Immature natural killer cell (primary cell): ENCODE data around the gene RBAK. TPM values are rescaled to one million over a fixed set of nuclear protein-coding genes. Genes with fewer than 3 reads are reported as not detected.
"Not testable (repeated sequence)": the region's sequence is repeated elsewhere in the genome, so short reads cannot be mapped to it uniquely, and the experiment has no call there.

Experiments used
- DNase-seq, 3 donors: peaks; one replicate each; pipeline ENCODE4 v3.0.0; 2022; ENCODE audit warnings: mixed read lengths in 1 of 3
- H3K27ac Mint-ChIP-seq, 6 donors: one replicate each; pipeline ENCODE4 v1.8.0; 2020; ENCODE audit warnings: mixed read lengths in 6 of 6, mild to moderate bottlenecking in 5 of 6, inconsistent platforms in 4 of 6, moderate library complexity in 3 of 6
- H3K27me3 Mint-ChIP-seq, 3 donors: one replicate each; pipeline ENCODE4 v1.8.0; 2020 to 2021; ENCODE audit warnings: low read depth in 3 of 3, mild to moderate bottlenecking in 3 of 3, mixed read lengths in 3 of 3, moderate library complexity in 3 of 3, inconsistent platforms in 1 of 3
- H3K36me3 Mint-ChIP-seq, 3 donors: one replicate each; pipeline ENCODE4 v1.8.0; 2020; ENCODE audit warnings: mixed read lengths in 3 of 3, inconsistent platforms in 2 of 3, mild to moderate bottlenecking in 2 of 3
- H3K4me1 Mint-ChIP-seq, 2 donors: one replicate each; pipeline ENCODE4 v1.8.0; 2020; ENCODE audit warnings: inconsistent platforms in 2 of 2, mild to moderate bottlenecking in 2 of 2, mixed read lengths in 2 of 2, moderate library complexity in 1 of 2
- H3K4me3 Mint-ChIP-seq, 5 donors: one replicate each; pipeline ENCODE4 v1.8.0; 2020; ENCODE audit warnings: mild to moderate bottlenecking in 5 of 5, mixed read lengths in 5 of 5, inconsistent platforms in 3 of 5, moderate library complexity in 3 of 5
- H3K9me3 Mint-ChIP-seq, 6 donors: one replicate each; pipeline ENCODE4 v1.8.0; 2020; ENCODE audit warnings: mild to moderate bottlenecking in 6 of 6, mixed read lengths in 6 of 6, inconsistent platforms in 4 of 6, moderate library complexity in 3 of 6
- polyA plus RNA-seq, 3 donors: library from polyadenylated mRNA; unstranded; fragments of 300-500 nt; fragmentation: Illumina TruSeq; gene quantifications; one replicate each; pipeline ENCODE4 v1.2.3, GENCODE V29; 2021

The RBAK gene
- polyA plus RNA-seq, result 1 to 10 TPM in 2 of 3 donors, under 1 TPM in 1; 0.46 to 4.1 (median 1.8) TPM

DNA sequence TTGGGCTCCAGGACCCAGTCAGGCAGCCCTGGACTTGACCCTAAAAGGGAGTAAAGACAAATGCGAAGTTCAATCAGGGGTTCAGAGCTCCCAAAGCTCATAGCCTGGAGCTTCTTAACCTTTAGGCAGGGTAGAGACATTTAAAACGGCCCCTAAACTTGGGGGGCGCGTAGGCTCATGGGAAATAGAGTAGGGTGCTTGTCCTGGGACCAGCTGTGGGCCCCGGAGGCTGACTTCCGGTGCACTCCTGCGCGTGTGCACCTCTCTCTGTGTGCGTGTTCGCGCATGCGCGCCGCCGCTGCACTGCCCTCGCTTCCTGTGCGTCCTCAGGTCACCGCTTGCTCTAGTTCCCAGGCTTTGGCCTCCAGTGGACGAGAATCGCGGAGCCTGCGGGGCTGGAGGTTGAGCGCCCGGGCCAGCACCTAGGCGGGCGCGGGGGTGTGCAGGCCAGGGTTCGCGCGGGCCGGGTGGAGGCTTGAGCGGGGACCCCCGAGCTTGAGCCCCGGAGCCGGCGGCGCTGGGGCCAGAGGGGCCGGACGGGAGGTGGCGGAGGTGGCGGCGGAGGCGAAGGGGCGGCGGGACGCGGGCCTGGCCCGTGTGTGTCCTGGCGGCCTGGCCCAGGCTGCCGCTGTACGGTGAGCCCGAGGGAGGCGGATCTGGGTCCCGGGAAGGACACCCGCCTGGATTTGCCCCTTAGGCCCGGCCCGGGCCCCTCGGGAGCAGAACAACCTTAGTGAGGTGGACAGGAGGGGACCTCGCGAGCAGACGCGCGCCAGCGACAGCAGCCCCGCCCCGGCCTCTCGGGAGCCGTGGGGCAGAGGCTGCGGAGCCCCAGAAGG lies at the start of gene RBAK:
TSS of gene RBAK (plus strand) at position 303 of the 839 bp plus-strand sequence. CDS start 2,217 bp downstream, outside the sequence.
- peak within 1 kb of the TSS; percentile 88 to 95 (median 94) for H3K27ac Mint-ChIP-seq
- H3K4me3 Mint-ChIP-seq, result peak within 1 kb of the TSS; percentile 86 to 94 (median 90)
- peaks cover 14 to 24% (median 23%) of the 10 kb centered on the region in 3 donors for H3K36me3 Mint-ChIP-seq
- H3K27me3 Mint-ChIP-seq, result peaks cover 4 to 10% (median 7%) of the 10 kb centered on the region in 3 donors
- peak; percentile 90 to 93 (median 92) for DNase-seq
- peaks cover 29 to 49% of the 10 kb centered on the region in 2 donors for H3K4me1 Mint-ChIP-seq
- peaks cover 0 to 5% (median under 1%) of the 10 kb centered on the region in 6 donors for H3K9me3 Mint-ChIP-seq

DNA sequence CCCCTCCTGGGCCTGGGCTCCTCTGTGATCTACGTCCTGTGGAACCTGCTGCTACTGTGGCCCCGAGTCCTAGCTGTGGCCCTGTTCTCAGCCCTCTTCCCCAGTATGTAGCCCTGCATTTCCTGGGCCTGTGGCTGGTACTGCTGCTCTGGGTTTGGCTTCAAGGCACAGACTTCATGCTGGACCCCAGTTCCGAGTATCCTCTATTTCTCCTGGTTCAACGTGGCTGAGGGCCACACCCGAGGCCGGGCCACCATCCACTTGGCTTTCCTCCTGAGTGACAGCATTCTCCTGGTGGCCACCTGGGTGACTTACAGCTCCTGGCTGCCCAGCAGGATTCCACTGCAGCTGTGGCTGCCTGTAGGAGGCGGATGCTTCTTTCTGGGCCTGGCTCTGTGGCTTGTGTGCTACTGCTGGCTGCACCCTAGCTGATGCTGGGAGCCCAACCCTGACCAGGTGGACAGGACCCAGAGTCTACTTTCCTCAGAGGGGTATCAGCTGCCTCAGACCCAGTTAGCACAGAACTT lies 48.9 kb upstream of the RBAK start:
- Mint-ChIP-seq H3K36me3 (peaks cover 4 to 24% (median 10%) of the 10 kb centered on the region in 3 donors), H3K27me3 (peaks cover 2% of the 10 kb centered on the region in 3 donors), H3K27ac (no peak overlapping the region), H3K4me1 (peaks cover 0 to 2% of the 10 kb centered on the region in 2 donors), H3K9me3 (no peaks in the 10 kb centered on the region), H3K4me3 (no peak overlapping the region)
- no peak for DNase-seq

DNA sequence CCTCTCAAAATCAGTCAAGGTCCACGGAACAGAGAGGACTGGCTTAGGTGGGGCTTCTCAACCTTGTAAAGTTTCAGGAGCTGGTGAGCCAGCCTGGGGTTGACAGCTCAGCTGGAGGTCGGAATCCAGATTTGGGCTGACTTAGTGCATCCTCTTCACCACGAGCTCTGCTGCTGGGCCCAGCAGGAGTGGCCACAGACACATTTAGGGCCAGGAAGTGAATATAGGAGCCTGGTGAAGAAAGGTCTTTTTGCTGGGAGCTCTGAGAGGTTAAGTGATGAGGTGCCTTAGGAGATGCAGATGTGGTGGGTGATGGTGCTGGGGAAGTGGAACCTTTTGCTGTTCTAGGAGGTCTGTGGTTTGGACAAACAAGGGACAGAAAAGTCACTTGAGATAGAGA lies 47.4 kb upstream of the RBAK start:
- Mint-ChIP-seq H3K4me3 (no peak overlapping the region), H3K36me3 (peaks cover 4 to 30% (median 15%) of the 10 kb centered on the region in 3 donors), H3K27me3 (peaks cover 2% of the 10 kb centered on the region in 3 donors), H3K9me3 (no peaks in the 10 kb centered on the region), H3K4me1 (peaks cover 0 to 2% of the 10 kb centered on the region in 2 donors), H3K27ac (peak overlapping the region in 1 of 6 donors; percentile 23)
- no peak for DNase-seq

DNA sequence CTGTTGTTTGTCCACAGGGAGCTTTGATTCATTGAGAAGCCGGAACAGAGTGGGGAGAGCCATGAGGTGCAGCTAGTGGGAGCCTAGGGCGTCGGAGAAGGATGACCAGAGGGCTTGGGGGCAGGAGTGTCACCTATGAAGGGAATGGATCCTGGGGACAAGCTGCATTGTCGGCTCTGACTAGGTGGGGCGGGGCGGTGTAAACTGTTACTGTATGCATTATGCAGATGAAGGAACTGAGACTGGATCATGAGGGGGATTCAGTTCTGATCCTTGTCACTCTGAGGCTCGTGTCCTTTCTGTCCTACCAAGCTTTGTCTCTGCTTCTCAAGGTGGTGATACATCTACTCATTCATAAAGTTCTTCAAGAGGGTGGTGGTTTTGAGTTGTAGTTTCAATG lies 46.8 kb upstream of the RBAK start:
- DNase-seq, result no peak
- Mint-ChIP-seq H3K4me1 (peaks cover 0 to under 1% of the 10 kb centered on the region in 2 donors), H3K27me3 (peaks cover 2% of the 10 kb centered on the region in 3 donors), H3K4me3 (no peak overlapping the region), H3K9me3 (no peaks in the 10 kb centered on the region), H3K36me3 (peaks cover 4 to 25% (median 15%) of the 10 kb centered on the region in 3 donors), H3K27ac (peak overlapping the region in 5 of 6 donors; percentile 5 to 73 (median 20))

GRCh38 chr7:4999369-4999950 lies 46.2 kb upstream of the RBAK start:
- Mint-ChIP-seq H3K4me1 (no peaks in the 10 kb centered on the region), H3K4me3 (no peak overlapping the region), H3K27ac (peak overlapping the region in 5 of 6 donors; percentile 5 to 73 (median 20)), H3K36me3 (peaks cover 4 to 25% (median 15%) of the 10 kb centered on the region in 3 donors), H3K9me3 (no peaks in the 10 kb centered on the region), H3K27me3 (peaks cover under 1 to 2% (median 2%) of the 10 kb centered on the region in 3 donors)
- no peak for DNase-seq

DNA sequence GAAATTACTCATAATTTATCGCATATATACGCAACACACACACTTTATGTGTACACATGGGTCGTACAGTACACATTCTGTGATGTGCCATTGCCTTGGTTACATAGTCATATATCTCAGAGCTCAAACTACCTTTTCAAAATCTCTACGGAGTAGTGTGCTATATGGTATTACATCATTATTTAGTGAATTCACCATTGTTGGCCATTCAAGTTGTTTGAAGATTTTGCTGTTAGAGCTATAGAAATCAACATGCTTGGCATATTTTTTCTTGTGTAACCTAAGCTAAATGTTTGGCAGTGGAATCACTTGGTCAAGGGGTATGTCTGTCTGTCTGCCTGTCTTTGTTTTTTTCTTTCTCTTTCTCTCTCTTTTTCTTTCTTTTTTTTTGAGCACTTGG lies 44.7 kb upstream of the RBAK start:
- Mint-ChIP-seq H3K27me3 (peaks cover 0 to 2% (median 2%) of the 10 kb centered on the region in 3 donors), H3K27ac (peak overlapping the region in 2 of 6 donors; percentile 48 to 55), H3K4me3 (no peak overlapping the region), H3K36me3 (peaks cover 0 to 24% (median 15%) of the 10 kb centered on the region in 3 donors), H3K4me1 (no peaks in the 10 kb centered on the region), H3K9me3 (no peaks in the 10 kb centered on the region)
- no peak for DNase-seq

GRCh38 chr7:5001911-5002310 lies 43.7 kb upstream of the RBAK start:
- DNase-seq, result no peak
- Mint-ChIP-seq H3K27ac (peak overlapping the region in 1 of 6 donors; percentile 35), H3K4me1 (no peaks in the 10 kb centered on the region), H3K27me3 (peaks cover 0 to 2% (median 2%) of the 10 kb centered on the region in 3 donors), H3K36me3 (peaks cover 0 to 20% (median 15%) of the 10 kb centered on the region in 3 donors), H3K4me3 (no peak overlapping the region), H3K9me3 (no peaks in the 10 kb centered on the region)

DNA sequence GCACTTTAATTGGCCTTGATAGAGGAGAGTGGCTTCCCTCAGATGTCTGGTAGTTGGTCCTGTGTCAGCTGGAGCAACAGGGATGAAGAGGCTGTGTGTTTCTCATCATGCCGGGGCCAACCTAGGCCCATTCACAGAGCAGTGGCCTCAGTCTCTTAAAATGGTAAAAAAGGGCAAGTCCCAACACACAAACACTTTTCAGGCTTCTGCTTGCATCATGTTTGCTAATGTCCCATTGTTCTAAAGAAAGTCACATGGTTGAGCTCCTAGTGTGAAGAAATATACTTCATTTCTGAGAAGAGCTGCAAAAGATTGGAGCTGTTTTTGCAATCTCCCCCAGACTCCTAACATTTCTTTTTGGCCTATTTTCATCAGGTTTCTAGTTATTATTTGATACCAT lies 40.6 kb upstream of the RBAK start:
- Mint-ChIP-seq H3K27ac (no peak overlapping the region), H3K36me3 (peaks cover 16 to 35% (median 22%) of the 10 kb centered on the region in 3 donors), H3K4me3 (no peak overlapping the region)

DNA sequence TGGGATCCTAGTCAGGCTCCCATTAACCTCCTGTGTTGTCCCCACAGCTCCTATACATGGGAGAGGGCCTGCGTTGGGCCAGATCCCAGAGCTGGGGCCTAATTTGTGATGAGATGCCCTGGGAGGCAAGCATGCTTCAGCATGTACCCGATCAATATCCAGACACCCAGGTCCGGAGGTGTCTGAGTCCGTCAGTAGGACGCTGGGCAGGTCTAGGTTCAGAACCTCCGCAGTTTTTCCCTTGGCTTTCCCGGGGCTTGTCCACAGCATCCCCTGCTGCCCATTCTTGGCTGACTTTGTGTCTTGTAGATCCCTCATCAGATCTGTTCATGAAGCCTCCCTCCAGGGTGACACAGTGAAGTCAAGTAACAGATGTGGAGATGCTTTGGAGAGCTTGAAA lies 32.7 kb upstream of the RBAK start:
- Mint-ChIP-seq H3K4me1 (no peaks in the 10 kb centered on the region), H3K36me3 (peaks cover 17 to 44% (median 40%) of the 10 kb centered on the region in 3 donors), H3K27me3 (peaks cover 0 to 2% (median 1%) of the 10 kb centered on the region in 3 donors), H3K4me3 (no peak overlapping the region), H3K27ac (no peak overlapping the region), H3K9me3 (peaks cover 0 to 7% (median 4%) of the 10 kb centered on the region in 6 donors)
- no peak for DNase-seq

More for the DNA sequence above, 40.6 kb upstream of the RBAK start:
- DNase-seq, result no peak
- Mint-ChIP-seq H3K4me1 (no peaks in the 10 kb centered on the region), H3K27me3 (peaks cover 0 to 2% (median 2%) of the 10 kb centered on the region in 3 donors), H3K9me3 (peaks cover 0 to 6% (median under 1%) of the 10 kb centered on the region in 6 donors)

DNA sequence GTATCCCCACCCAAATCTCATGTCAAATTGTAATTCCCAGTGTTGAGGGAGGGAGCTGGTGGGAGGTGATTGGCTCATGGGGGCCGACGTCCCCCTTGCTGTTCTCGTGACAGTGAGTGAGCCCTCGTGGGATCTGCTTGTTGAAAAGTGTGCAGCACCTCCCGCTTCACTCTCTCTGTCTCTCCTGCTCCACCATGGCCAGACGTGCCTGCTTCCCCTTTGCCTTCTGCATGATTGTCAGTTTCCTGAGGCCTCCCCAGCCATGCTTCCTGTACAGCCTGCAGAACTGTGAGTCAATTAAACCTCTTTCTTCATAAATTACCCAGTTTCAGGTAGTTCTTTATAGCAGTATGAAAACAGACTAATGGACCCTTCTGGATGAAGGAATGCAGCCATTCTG lies 29.7 kb upstream of the RBAK start:
- H3K4me1 Mint-ChIP-seq, H3K4me3 Mint-ChIP-seq, H3K27me3 Mint-ChIP-seq, H3K9me3 Mint-ChIP-seq, H3K27ac Mint-ChIP-seq, DNase-seq: not testable (repeated sequence)
- peaks cover 13 to 33% (median 28%) of the 10 kb centered on the region in 3 donors for H3K36me3 Mint-ChIP-seq

DNA sequence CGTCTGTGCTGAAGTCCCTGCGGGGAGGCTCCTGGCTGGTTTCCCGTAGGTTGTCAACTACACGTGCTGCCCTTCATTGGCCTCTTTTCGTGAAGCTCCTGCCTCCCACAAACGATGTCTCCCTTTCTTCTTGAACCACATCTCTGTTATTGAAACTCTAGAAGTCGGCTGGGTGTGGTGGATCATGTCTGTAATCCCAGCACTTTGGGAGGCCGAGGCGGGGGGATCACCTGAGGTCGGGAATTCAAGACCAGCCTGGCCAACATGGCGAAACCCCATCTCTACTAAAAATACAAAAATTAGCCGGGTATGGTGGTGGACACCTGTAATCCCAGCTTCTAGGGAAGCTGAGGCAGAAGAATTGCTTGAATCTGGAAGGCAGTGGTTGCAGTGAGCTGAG lies 28.0 kb upstream of the RBAK start:
- Mint-ChIP-seq H3K9me3 (peaks cover 0 to 12% (median 9%) of the 10 kb centered on the region in 6 donors), H3K36me3 (peaks cover 15 to 29% (median 29%) of the 10 kb centered on the region in 3 donors)
- not testable (repeated sequence) for DNase-seq, H3K4me1 Mint-ChIP-seq, H3K27me3 Mint-ChIP-seq, H3K4me3 Mint-ChIP-seq, H3K27ac Mint-ChIP-seq

GRCh38 chr7:5020098-5020497 lies 25.6 kb upstream of the RBAK start:
- Mint-ChIP-seq H3K4me3 (no peak overlapping the region), H3K4me1 (peaks cover 0 to 1% of the 10 kb centered on the region in 2 donors), H3K27ac (no peak overlapping the region), H3K9me3 (peaks cover 0 to 12% (median 9%) of the 10 kb centered on the region in 6 donors), H3K27me3 (peaks cover 0 to 2% (median 0%) of the 10 kb centered on the region in 3 donors), H3K36me3 (peaks cover 15 to 42% (median 28%) of the 10 kb centered on the region in 3 donors)
- DNase-seq, result no peak

GRCh38 chr7:5020976-5021550 lies 24.6 kb upstream of the RBAK start:
- not testable (repeated sequence) for H3K27ac Mint-ChIP-seq, H3K4me3 Mint-ChIP-seq, H3K27me3 Mint-ChIP-seq, DNase-seq, H3K4me1 Mint-ChIP-seq
- Mint-ChIP-seq H3K36me3 (peaks cover 15 to 42% (median 26%) of the 10 kb centered on the region in 3 donors), H3K9me3 (peaks cover 0 to 12% (median 9%) of the 10 kb centered on the region in 6 donors)
